ENCODE results near the gene ARHGAP26.

- TF ChIP-seq, protein P1, sequence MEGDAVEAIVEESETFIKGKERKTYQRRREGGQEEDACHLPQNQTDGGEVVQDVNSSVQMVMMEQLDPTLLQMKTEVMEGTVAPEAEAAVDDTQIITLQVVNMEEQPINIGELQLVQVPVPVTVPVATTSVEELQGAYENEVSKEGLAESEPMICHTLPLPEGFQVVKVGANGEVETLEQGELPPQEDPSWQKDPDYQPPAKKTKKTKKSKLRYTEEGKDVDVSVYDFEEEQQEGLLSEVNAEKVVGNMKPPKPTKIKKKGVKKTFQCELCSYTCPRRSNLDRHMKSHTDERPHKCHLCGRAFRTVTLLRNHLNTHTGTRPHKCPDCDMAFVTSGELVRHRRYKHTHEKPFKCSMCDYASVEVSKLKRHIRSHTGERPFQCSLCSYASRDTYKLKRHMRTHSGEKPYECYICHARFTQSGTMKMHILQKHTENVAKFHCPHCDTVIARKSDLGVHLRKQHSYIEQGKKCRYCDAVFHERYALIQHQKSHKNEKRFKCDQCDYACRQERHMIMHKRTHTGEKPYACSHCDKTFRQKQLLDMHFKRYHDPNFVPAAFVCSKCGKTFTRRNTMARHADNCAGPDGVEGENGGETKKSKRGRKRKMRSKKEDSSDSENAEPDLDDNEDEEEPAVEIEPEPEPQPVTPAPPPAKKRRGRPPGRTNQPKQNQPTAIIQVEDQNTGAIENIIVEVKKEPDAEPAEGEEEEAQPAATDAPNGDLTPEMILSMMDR (IDR thresholded peaks at IDR 0.05) = no peak
- TF ChIP-seq POLR2A (IDR thresholded peaks at IDR 0.05; ENCODE audit: low read depth) (no peak), EP300 (IDR thresholded peaks at IDR 0.05) (no peak), POLR2AphosphoS5 (IDR thresholded peaks at IDR 0.05) (no peak)
Observed at GRCh38 chr5:143224672-143225071, 454.5 kb downstream of the ARHGAP26 start.
